Measurements from ENCODE around the gene PTPN14.
"Not testable (repeated sequence)": the region's sequence is repeated elsewhere in the genome, so short reads cannot be mapped to it uniquely, and the experiment has no call there.

The PTPN14 gene

GRCh38 chr1:214551436-214552173, at the start of gene PTPN14:
TSS of gene PTPN14 (minus strand) at chr1:214551602. CDS start at chr1:214464803, 86,799 bp downstream.
- no peak for DNase-seq
- H3K4me3 Mint-ChIP-seq, result peak within 1 kb of the TSS; percentile 77
- no peaks in the 10 kb centered on the region for H3K9me3 Mint-ChIP-seq
- peaks cover 64% of the 10 kb centered on the region for H3K27me3 Mint-ChIP-seq
- H3K36me3 Mint-ChIP-seq (ENCODE audit: low read depth), result no peaks in the 10 kb centered on the region
- peaks cover 7% of the 10 kb centered on the region for H3K4me1 Mint-ChIP-seq (ENCODE audit: low read depth)
- no peak within 1 kb of the TSS for H3K27ac Mint-ChIP-seq

- Mint-ChIP-seq H3K36me3 (ENCODE audit: low read depth) (no peaks in the 10 kb centered on the region), H3K27me3 (no peaks in the 10 kb centered on the region), H3K4me1 (ENCODE audit: low read depth) (no peaks in the 10 kb centered on the region), H3K9me3 (no peaks in the 10 kb centered on the region), H3K27ac (no peak overlapping the region), H3K4me3 (no peak overlapping the region)
- no peak for DNase-seq
These were observed 41.8 kb upstream of the PTPN14 start for GRCh38 chr1:214593158-214593557.

- H3K4me3 Mint-ChIP-seq; H3K9me3 Mint-ChIP-seq; DNase-seq; H3K27me3 Mint-ChIP-seq; H3K4me1 Mint-ChIP-seq (ENCODE audit: low read depth); H3K36me3 Mint-ChIP-seq (ENCODE audit: low read depth); H3K27ac Mint-ChIP-seq: not testable (repeated sequence)
These were observed 40.5 kb upstream of the PTPN14 start for GRCh38 chr1:214591918-214592317.

- Mint-ChIP-seq H3K36me3 (ENCODE audit: low read depth) (no peaks in the 10 kb centered on the region), H3K4me3 (no peak overlapping the region), H3K27me3 (no peaks in the 10 kb centered on the region), H3K27ac (no peak overlapping the region), H3K4me1 (ENCODE audit: low read depth) (no peaks in the 10 kb centered on the region), H3K9me3 (no peaks in the 10 kb centered on the region)
- no peak for DNase-seq
These were observed 39.3 kb upstream of the PTPN14 start for GRCh38 chr1:214590696-214591095.

- Mint-ChIP-seq H3K9me3 (no peaks in the 10 kb centered on the region), H3K27ac (no peak overlapping the region), H3K4me3 (no peak overlapping the region), H3K4me1 (ENCODE audit: low read depth) (peaks cover 3% of the 10 kb centered on the region), H3K36me3 (ENCODE audit: low read depth) (no peaks in the 10 kb centered on the region), H3K27me3 (peaks cover 1% of the 10 kb centered on the region)
- no peak for DNase-seq
These were observed 37.7 kb upstream of the PTPN14 start for GRCh38 chr1:214588963-214589597.

GRCh38 chr1:214587165-214587564, 35.8 kb upstream of the PTPN14 start:
- peaks cover 8% of the 10 kb centered on the region for H3K27me3 Mint-ChIP-seq
- H3K4me1 Mint-ChIP-seq (ENCODE audit: low read depth), result peaks cover 3% of the 10 kb centered on the region
- no peak overlapping the region for H3K4me3 Mint-ChIP-seq
- H3K36me3 Mint-ChIP-seq (ENCODE audit: low read depth), result no peaks in the 10 kb centered on the region
- no peak for DNase-seq
- H3K27ac Mint-ChIP-seq, result no peak overlapping the region
- H3K9me3 Mint-ChIP-seq, result no peaks in the 10 kb centered on the region

GRCh38 chr1:214586621-214587020, 35.2 kb upstream of the PTPN14 start:
- no peak overlapping the region for H3K27ac Mint-ChIP-seq
- no peaks in the 10 kb centered on the region for H3K36me3 Mint-ChIP-seq (ENCODE audit: low read depth)
- no peak overlapping the region for H3K4me3 Mint-ChIP-seq
- H3K27me3 Mint-ChIP-seq, result peaks cover 8% of the 10 kb centered on the region
- no peaks in the 10 kb centered on the region for H3K9me3 Mint-ChIP-seq
- H3K4me1 Mint-ChIP-seq (ENCODE audit: low read depth), result peaks cover 5% of the 10 kb centered on the region
- no peak for DNase-seq

GRCh38 chr1:214584805-214585766, 33.7 kb upstream of the PTPN14 start:
- Mint-ChIP-seq H3K27ac (no peak overlapping the region), H3K9me3 (no peaks in the 10 kb centered on the region), H3K4me1 (ENCODE audit: low read depth) (peaks cover 5% of the 10 kb centered on the region), H3K4me3 (no peak overlapping the region), H3K27me3 (peaks cover 8% of the 10 kb centered on the region), H3K36me3 (ENCODE audit: low read depth) (no peaks in the 10 kb centered on the region)
- DNase-seq, result no peak

- no peaks in the 10 kb centered on the region for H3K36me3 Mint-ChIP-seq (ENCODE audit: low read depth)
- no peak for DNase-seq
These were observed 32.6 kb upstream of the PTPN14 start for GRCh38 chr1:214583824-214584554.

GRCh38 chr1:214583113-214583512, 31.7 kb upstream of the PTPN14 start:
- DNase-seq, result no peak
- Mint-ChIP-seq H3K36me3 (ENCODE audit: low read depth) (no peaks in the 10 kb centered on the region), H3K27me3 (peaks cover 8% of the 10 kb centered on the region), H3K4me1 (ENCODE audit: low read depth) (peaks cover 5% of the 10 kb centered on the region), H3K9me3 (peaks cover under 1% of the 10 kb centered on the region), H3K27ac (no peak overlapping the region), H3K4me3 (no peak overlapping the region)

More at GRCh38 chr1:214583824-214584554, 32.6 kb upstream of the PTPN14 start:
- peaks cover 8% of the 10 kb centered on the region for H3K27me3 Mint-ChIP-seq
- H3K4me1 Mint-ChIP-seq (ENCODE audit: low read depth), result peaks cover 5% of the 10 kb centered on the region
- H3K9me3 Mint-ChIP-seq, result no peaks in the 10 kb centered on the region
- H3K4me3 Mint-ChIP-seq, result no peak overlapping the region
- H3K27ac Mint-ChIP-seq, result no peak overlapping the region

GRCh38 chr1:214582289-214582891, 31.0 kb upstream of the PTPN14 start:
- peaks cover 15% of the 10 kb centered on the region for H3K27me3 Mint-ChIP-seq
- H3K4me1 Mint-ChIP-seq (ENCODE audit: low read depth), result peaks cover 5% of the 10 kb centered on the region
- peaks cover 7% of the 10 kb centered on the region for H3K9me3 Mint-ChIP-seq
- no peak overlapping the region for H3K27ac Mint-ChIP-seq
- DNase-seq, result no peak
- H3K4me3 Mint-ChIP-seq, result no peak overlapping the region
- peaks cover 3% of the 10 kb centered on the region for H3K36me3 Mint-ChIP-seq (ENCODE audit: low read depth)

GRCh38 chr1:214581785-214582184, 30.4 kb upstream of the PTPN14 start:
- H3K9me3 Mint-ChIP-seq, result peaks cover 12% of the 10 kb centered on the region
- peaks cover 5% of the 10 kb centered on the region for H3K4me1 Mint-ChIP-seq (ENCODE audit: low read depth)
- peaks cover 15% of the 10 kb centered on the region for H3K27me3 Mint-ChIP-seq
- DNase-seq, result no peak
- H3K4me3 Mint-ChIP-seq, result no peak overlapping the region
- no peak overlapping the region for H3K27ac Mint-ChIP-seq
- H3K36me3 Mint-ChIP-seq (ENCODE audit: low read depth), result peaks cover 3% of the 10 kb centered on the region

- DNase-seq, result no peak
- peaks cover 14% of the 10 kb centered on the region for H3K27me3 Mint-ChIP-seq
- peaks cover 23% of the 10 kb centered on the region for H3K9me3 Mint-ChIP-seq
- H3K27ac Mint-ChIP-seq, result no peak overlapping the region
- H3K36me3 Mint-ChIP-seq (ENCODE audit: low read depth), result peaks cover 9% of the 10 kb centered on the region
- H3K4me1 Mint-ChIP-seq (ENCODE audit: low read depth), result peaks cover 2% of the 10 kb centered on the region
- H3K4me3 Mint-ChIP-seq, result no peak overlapping the region
These were observed 27.8 kb upstream of the PTPN14 start for GRCh38 chr1:214579183-214579582.

- peaks cover 23% of the 10 kb centered on the region for H3K9me3 Mint-ChIP-seq
- not testable (repeated sequence) for H3K27me3 Mint-ChIP-seq; H3K4me3 Mint-ChIP-seq; H3K4me1 Mint-ChIP-seq (ENCODE audit: low read depth); DNase-seq; H3K36me3 Mint-ChIP-seq (ENCODE audit: low read depth); H3K27ac Mint-ChIP-seq
These were observed 24.7 kb upstream of the PTPN14 start for GRCh38 chr1:214576120-214576519.
